HEK293 (cell line): ENCODE measurements around the gene USP8.

Experiments used
- ZBTB21 ChIP-seq: fragments of 450-650 bp; formaldehyde crosslinking; IDR thresholded peaks from 2 replicates; pipeline ENCODE4 v1.5.1; 2017; ENCODE audit warnings: missing biosample characterization, missing genetic modification characterization
- ZFP3 ChIP-seq: fragments of 450-650 bp; formaldehyde crosslinking; IDR thresholded peaks from 2 replicates; pipeline ENCODE4 v1.5.1; 2016; ENCODE audit warnings: low read depth, missing biosample characterization, missing genetic modification characterization
- ZNF10 ChIP-seq: fragments of 450-650 bp; formaldehyde crosslinking; IDR thresholded peaks from 2 replicates; pipeline ENCODE4 v1.5.1; 2017; ENCODE audit warnings: missing biosample characterization, missing genetic modification characterization
- ZNF132 ChIP-seq: fragments of 450-650 bp; formaldehyde crosslinking; IDR thresholded peaks from 2 replicates; pipeline ENCODE4 v1.5.1; 2017; ENCODE audit warnings: missing biosample characterization, missing genetic modification characterization, borderline replicate concordance
- ZNF670 ChIP-seq: fragments of 450-650 bp; formaldehyde crosslinking; IDR thresholded peaks from 2 replicates; pipeline ENCODE4 v1.5.1; 2016; ENCODE audit warnings: missing biosample characterization, missing genetic modification characterization, low read depth
- TF ChIP-seq, protein P1 (sequence below): fragments of 450-650 bp; formaldehyde crosslinking; IDR thresholded peaks from 2 replicates; pipeline ENCODE4 v1.5.1; 2016; ENCODE audit warnings: missing biosample characterization, missing genetic modification characterization
- TF ChIP-seq, protein P2 (sequence below): fragments of 450-650 bp; formaldehyde crosslinking; IDR thresholded peaks from 2 replicates; pipeline ENCODE4 v1.5.0; 2017; ENCODE audit warnings: missing biosample characterization, missing genetic modification characterization, borderline replicate concordance
- TF ChIP-seq, protein P3 (sequence below): fragments of 450-650 bp; formaldehyde crosslinking; IDR thresholded peaks from 2 replicates; pipeline ENCODE4 v1.5.1; 2016; ENCODE audit warnings: missing biosample characterization, missing genetic modification characterization, low read depth
- TF ChIP-seq, protein P4 (sequence below): IDR thresholded peaks from 2 replicates; pipeline ENCODE4 v1.6.1; 2011; ENCODE audit warnings: mild to moderate bottlenecking, low read depth, low read length, borderline replicate concordance
- TF ChIP-seq, protein P5 (sequence below): fragments of 450-650 bp; formaldehyde crosslinking; IDR thresholded peaks from 2 replicates; pipeline ENCODE4 v1.5.1; 2016; ENCODE audit warnings: missing biosample characterization, missing genetic modification characterization, low read depth

DNA sequence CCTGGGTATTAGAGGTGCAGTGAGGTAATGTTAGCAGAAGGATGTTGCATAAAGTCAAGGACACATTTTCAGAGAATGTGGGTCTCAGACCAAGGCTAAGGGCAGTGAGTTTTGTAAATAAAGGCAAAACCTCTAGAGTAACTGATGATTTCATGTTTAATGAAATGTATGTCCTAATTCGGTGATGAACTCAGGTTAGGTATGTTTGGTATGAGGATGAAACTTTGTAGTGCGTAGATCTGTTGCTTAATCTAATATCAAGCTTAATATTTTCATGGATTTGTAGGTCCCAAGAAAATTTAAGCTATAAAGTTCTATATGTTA is 118.6 kb downstream of the USP8 start:
- no peak for TF ChIP-seq ZNF670 (tag by site-specific recombination)
- TF ChIP-seq ZNF10 (tag by site-specific recombination): no peak
- TF ChIP-seq, protein P1, sequence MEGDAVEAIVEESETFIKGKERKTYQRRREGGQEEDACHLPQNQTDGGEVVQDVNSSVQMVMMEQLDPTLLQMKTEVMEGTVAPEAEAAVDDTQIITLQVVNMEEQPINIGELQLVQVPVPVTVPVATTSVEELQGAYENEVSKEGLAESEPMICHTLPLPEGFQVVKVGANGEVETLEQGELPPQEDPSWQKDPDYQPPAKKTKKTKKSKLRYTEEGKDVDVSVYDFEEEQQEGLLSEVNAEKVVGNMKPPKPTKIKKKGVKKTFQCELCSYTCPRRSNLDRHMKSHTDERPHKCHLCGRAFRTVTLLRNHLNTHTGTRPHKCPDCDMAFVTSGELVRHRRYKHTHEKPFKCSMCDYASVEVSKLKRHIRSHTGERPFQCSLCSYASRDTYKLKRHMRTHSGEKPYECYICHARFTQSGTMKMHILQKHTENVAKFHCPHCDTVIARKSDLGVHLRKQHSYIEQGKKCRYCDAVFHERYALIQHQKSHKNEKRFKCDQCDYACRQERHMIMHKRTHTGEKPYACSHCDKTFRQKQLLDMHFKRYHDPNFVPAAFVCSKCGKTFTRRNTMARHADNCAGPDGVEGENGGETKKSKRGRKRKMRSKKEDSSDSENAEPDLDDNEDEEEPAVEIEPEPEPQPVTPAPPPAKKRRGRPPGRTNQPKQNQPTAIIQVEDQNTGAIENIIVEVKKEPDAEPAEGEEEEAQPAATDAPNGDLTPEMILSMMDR (tag by site-specific recombination): no peak
- TF ChIP-seq, protein P2, sequence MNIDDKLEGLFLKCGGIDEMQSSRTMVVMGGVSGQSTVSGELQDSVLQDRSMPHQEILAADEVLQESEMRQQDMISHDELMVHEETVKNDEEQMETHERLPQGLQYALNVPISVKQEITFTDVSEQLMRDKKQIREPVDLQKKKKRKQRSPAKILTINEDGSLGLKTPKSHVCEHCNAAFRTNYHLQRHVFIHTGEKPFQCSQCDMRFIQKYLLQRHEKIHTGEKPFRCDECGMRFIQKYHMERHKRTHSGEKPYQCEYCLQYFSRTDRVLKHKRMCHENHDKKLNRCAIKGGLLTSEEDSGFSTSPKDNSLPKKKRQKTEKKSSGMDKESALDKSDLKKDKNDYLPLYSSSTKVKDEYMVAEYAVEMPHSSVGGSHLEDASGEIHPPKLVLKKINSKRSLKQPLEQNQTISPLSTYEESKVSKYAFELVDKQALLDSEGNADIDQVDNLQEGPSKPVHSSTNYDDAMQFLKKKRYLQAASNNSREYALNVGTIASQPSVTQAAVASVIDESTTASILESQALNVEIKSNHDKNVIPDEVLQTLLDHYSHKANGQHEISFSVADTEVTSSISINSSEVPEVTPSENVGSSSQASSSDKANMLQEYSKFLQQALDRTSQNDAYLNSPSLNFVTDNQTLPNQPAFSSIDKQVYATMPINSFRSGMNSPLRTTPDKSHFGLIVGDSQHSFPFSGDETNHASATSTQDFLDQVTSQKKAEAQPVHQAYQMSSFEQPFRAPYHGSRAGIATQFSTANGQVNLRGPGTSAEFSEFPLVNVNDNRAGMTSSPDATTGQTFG (tag by site-specific recombination): no peak
- TF ChIP-seq, protein P3, sequence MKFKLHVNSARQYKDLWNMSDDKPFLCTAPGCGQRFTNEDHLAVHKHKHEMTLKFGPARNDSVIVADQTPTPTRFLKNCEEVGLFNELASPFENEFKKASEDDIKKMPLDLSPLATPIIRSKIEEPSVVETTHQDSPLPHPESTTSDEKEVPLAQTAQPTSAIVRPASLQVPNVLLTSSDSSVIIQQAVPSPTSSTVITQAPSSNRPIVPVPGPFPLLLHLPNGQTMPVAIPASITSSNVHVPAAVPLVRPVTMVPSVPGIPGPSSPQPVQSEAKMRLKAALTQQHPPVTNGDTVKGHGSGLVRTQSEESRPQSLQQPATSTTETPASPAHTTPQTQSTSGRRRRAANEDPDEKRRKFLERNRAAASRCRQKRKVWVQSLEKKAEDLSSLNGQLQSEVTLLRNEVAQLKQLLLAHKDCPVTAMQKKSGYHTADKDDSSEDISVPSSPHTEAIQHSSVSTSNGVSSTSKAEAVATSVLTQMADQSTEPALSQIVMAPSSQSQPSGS (tag by site-specific recombination): no peak
- TF ChIP-seq ZNF132 (tag by site-specific recombination): no peak
- no peak for TF ChIP-seq ZBTB21 (tag by site-specific recombination)
- TF ChIP-seq, protein P4, sequence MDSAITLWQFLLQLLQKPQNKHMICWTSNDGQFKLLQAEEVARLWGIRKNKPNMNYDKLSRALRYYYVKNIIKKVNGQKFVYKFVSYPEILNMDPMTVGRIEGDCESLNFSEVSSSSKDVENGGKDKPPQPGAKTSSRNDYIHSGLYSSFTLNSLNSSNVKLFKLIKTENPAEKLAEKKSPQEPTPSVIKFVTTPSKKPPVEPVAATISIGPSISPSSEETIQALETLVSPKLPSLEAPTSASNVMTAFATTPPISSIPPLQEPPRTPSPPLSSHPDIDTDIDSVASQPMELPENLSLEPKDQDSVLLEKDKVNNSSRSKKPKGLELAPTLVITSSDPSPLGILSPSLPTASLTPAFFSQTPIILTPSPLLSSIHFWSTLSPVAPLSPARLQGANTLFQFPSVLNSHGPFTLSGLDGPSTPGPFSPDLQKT: no peak
- no peak for TF ChIP-seq ZFP3 (tag by site-specific recombination)
- TF ChIP-seq, protein P5, sequence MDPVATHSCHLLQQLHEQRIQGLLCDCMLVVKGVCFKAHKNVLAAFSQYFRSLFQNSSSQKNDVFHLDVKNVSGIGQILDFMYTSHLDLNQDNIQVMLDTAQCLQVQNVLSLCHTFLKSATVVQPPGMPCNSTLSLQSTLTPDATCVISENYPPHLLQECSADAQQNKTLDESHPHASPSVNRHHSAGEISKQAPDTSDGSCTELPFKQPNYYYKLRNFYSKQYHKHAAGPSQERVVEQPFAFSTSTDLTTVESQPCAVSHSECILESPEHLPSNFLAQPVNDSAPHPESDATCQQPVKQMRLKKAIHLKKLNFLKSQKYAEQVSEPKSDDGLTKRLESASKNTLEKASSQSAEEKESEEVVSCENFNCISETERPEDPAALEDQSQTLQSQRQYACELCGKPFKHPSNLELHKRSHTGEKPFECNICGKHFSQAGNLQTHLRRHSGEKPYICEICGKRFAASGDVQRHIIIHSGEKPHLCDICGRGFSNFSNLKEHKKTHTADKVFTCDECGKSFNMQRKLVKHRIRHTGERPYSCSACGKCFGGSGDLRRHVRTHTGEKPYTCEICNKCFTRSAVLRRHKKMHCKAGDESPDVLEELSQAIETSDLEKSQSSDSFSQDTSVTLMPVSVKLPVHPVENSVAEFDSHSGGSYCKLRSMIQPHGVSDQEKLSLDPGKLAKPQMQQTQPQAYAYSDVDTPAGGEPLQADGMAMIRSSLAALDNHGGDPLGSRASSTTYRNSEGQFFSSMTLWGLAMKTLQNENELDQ: no peak
